ENCODE results near the gene B4GALT5.
"Not testable (repeated sequence)": the region's sequence is repeated elsewhere in the genome, so short reads cannot be mapped to it uniquely, and the experiment has no call there.

B4GALT5 gene

DNA sequence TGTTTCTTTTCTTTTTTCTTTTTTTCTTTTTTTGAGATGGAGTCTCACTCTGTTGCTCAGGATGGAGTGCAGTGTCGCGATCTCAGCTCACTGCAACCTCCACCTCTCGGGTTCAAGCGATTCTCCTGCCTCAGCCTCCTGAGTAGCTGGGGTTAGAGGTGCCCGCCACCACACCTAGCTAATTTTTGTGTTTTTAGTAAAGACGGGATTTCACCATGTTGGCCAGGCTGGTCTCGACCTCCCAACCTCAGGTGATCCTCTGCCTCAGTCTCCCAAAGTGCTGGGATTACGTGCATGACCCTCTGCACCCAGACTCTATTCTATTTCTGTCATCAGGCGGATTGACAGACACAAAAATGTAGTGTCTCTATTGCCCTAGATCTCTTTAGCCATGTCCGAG lies 88.7 kb downstream of the B4GALT5 start:
- DNase-seq: not testable (repeated sequence)

GRCh38 chr20:49624317-49624716 lies 89.4 kb downstream of the B4GALT5 start:
- no peak for DNase-seq

DNA sequence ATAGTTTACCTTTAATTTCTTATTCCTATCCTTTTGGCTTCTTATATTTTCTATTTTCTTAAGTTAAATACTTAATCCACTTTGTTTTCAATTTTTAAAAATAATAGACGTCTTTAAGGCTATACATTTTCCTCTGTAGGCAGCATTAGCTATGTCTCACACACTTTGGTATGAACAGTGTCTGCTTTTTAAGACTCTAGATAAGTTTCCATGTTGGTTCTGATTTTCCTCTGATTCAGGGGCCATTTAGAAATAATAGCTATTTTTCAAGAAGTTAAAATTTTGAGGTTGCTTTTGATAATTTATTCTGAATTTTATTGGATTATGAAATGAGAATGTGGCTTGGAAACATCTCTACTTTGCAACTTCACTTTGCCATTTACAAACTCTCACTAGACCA lies 91.4 kb downstream of the B4GALT5 start:
- no peak for DNase-seq

DNA sequence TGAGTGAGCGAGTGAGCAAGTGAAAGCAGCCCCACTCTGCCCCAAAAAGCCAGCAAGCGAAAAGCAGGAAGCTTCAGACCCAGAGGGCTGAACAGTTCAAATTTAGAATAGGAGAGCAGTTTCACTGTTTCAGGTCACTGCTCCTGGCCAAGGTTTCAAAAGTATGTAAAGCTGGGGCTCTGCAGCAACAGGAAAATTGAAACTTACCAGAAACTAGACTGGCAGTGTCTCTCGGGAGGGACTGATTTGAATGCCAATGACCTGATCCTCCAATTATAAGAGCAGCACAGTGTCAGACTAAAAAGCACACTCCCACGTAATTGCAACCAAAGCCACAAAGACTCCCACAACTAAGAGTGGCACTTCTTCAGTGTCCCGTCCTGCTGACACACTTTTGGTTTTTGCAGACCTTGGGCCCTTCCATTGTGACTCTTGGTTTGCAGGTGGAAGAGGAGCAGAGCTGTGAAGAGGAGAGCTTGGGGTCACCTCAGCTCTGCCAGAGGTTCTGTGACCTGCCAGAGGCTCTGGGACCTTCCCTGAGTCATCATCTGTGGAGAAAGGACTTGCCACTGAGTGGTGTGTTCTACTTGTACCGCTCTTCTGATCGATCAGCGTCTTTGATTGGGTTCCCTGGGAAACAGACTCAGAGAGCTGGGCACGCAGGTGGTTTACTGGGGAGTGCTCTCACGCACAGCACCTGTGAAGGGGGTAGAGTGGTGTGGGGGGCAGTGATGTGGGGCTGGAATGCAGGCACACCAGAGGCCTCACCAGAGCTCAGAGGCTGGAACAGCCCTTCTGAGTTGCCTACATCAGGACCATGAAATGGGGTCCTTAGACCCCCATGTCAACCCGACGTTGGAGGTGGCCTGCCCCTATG lies 93.1 kb downstream of the B4GALT5 start:
- DNase-seq: no peak

DNA sequence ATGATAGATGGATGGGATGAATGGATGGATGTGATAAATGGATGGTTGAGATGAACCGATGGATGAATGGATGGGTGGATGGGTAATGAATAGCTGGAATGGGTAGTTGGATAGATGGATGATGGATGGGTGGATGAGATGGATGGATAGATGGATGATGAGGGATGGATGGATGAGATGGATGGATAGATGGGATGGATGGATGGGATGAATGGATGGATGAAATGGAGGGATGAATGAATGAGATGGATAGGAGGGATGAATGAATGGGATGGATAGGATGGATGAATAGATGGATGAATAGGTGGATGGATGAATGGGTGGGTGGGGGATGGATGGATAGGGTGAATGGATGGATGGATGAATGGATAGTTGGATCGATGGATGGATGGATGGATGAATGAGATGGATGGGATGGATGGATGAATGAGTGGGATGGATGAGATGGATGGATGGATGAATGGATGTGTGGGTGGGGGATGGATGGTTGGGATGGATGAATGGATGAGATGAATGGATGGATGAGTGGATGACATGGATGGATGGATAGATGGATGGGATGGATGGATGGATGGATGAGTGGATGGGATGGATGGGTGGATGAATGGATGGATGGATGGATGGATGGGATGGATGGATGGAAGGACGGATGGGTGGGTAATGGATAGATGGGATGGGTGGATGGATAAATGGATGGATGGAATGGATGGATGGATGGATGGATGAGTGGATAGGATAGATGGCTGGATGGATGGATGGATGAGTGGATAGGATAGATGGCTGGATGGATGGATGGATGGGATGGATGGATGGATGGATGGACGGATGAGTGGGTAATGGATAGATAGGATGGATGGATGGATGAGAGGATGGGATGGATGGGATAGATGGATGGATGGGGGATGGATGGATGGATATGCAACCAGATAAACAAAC lies 94.3 kb downstream of the B4GALT5 start:
- DNase-seq: no peak

- no peak for DNase-seq
Measured at GRCh38 chr20:49618289-49618688, 95.4 kb downstream of the B4GALT5 start.

- DNase-seq: not testable (repeated sequence)
Measured at GRCh38 chr20:49617394-49617793, 96.3 kb downstream of the B4GALT5 start.

- DNase-seq: no peak
Measured at GRCh38 chr20:49616154-49617007, 97.3 kb downstream of the B4GALT5 start.

DNA sequence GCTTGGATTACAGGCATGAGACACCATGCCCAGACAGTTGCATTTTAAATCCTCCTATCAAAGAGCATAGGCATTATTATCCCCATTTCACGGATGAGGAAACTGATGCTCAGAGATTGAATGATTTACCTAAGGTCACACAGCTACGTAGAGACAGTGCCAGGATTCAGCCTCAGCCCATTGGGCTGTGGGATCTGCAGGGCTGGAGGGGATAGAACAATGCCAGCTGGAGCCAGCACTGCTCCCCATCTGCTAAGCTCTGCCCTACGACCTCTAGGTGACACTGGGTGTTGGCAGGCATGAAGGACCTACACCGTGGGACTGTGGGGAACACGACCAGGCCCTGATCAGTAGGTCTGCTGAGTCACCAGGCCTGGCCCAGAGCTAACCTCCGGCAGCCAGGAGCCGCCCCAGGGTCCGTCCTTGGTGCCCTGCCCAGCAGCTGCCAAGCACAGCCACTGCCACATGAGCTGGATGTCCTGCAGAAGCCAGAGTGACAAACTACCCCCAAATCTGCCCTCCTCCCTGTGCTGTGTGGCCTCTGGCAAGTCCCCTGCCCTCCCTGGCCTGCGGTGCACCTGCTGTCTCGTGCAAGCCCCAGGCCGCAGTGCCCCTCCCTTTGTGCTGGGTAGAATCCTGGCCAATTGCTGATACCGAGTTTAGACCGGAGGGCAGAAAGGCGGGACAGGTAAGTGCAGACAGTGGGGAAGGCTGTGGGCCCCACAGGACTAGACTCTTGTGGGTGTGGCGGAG lies 98.1 kb downstream of the B4GALT5 start:
- DNase-seq: no peak

GRCh38 chr20:49615051-49615400 lies 98.7 kb downstream of the B4GALT5 start:
- DNase-seq: not testable (repeated sequence)

- no peak for DNase-seq
Measured at GRCh38 chr20:49614338-49615050, 99.2 kb downstream of the B4GALT5 start.

GRCh38 chr20:49612127-49612738 lies 101.4 kb downstream of the B4GALT5 start:
- DNase-seq: no peak

- not testable (repeated sequence) for DNase-seq
Measured at GRCh38 chr20:49611539-49612126, 102.0 kb downstream of the B4GALT5 start.

GRCh38 chr20:49610691-49611538 lies 102.8 kb downstream of the B4GALT5 start:
- DNase-seq: peak; percentile 68

GRCh38 chr20:49608752-49609670 lies 104.7 kb downstream of the B4GALT5 start:
- peak; percentile 71 for DNase-seq

GRCh38 chr20:49607568-49607967 lies 106.1 kb downstream of the B4GALT5 start:
- DNase-seq: no peak

- DNase-seq: no peak
Measured at GRCh38 chr20:49603209-49603627, 110.5 kb downstream of the B4GALT5 start.
